HG03135 (cell line): ENCODE results near the gene PAPOLB.
A peak's percentile ranks its signal among the peaks of the same experiment; 100 is the strongest.
"Not testable (repeated sequence)": the region's sequence is repeated elsewhere in the genome, so short reads cannot be mapped to it uniquely, and the experiment has no call there.

Source experiments
- ATAC-seq: cut with Tn5 transposase; IDR thresholded peaks from one replicate; pipeline ENCODE4 v1.9.1; 2021; ENCODE audit warnings: mild to moderate bottlenecking, moderate library complexity; ENCODE audit not compliant: unreplicated experiment

The PAPOLB gene

DNA sequence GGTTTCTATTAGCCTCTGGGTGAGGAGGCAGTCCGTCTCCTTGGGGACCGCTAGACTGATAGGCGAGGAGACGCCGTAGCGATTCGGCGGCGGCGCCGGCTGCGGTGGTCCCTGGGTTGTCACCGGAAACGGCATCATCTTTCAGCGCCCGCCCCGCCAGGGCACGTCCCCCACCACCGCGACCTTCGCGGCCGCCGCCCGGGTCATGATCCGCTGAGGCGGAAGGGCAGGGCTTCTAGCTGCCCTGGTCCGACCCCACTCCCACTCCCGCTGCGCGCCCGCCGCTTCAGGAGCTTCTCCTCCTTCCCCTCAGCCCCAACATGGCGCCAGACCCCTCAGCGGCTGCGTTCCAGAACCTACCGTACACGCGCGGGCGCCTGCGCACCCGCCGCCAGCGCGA, at the start of gene PAPOLB:
PAPOLB (minus strand) TSS at position 358 of the 400 bp plus-strand sequence; CDS start at position 138, 220 bp downstream.
- no peak for ATAC-seq

DNA sequence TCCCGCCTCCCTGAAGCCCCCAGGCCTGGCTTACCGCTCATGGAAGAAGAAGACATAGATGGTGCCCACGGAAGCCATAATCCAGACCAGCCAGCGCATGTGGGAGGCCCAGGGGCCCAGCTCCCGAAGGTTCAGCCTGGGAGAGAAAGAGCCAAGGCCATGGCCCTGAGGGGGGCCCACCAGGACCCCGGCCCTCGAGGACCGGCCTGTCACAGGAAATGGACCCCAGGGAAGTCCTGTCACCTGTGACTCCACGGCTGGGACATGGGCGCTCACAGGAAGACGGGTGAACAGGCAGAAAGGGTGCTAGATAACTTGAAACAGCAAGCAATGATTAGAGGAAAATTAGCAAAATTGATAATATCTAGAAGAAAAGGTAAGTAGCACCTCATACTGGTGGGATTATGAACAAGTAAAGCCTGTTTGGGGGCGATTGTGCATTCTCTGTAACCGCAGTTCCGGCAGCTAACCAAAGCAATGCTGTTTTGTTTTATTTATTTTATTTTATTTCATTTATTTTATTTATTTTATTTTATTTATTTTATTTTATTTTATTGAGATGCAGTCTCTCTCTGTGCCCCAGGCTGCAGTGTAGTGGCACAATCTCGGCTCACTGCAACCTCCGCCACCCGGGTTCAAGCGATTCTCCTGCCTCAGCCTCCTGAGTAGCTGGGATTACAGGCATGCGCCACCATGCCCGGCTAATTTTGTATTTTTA, 49.4 kb upstream of the PAPOLB start:
- no peak for ATAC-seq

DNA sequence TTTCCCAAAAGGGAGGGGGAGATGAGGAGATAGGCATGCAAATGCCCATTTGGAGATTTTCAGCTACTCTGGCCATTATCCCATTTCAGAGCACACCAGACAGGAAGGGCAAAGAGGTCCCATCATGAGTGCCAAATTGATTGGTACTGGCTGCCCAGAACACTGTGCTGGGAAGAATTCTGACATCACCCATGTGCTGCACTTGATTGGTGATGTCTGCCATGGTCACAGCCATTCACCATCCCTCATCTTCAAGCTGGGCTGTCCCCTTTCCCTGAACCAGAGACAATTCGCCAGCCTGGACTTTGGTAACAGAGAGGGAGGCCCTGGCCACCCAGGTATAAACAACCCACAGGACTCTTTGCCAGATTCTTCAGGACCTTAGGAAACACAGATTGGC, 44.9 kb upstream of the PAPOLB start:
- no peak for ATAC-seq

DNA sequence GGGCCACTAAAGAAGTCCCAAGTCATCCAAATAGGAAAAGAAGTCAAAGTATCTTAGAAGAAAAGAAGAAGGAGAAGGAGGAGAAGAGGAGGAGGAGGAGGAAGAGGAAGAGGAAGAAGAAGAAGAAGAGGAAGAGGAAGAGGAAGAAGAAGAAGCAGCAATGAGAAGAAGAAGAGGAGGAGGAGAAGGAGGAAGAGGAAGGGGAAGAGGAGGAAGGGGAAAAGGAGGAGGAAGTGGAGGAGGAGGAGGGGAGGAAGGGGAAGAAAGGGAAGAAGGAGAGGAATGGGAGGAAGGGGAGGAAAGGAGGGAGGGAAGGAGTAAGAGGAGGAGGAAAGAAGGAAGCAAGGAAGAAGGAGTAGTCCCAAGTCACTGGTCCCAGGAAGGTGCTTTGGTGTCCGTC, 43.3 kb upstream of the PAPOLB start:
- ATAC-seq, result no peak

DNA sequence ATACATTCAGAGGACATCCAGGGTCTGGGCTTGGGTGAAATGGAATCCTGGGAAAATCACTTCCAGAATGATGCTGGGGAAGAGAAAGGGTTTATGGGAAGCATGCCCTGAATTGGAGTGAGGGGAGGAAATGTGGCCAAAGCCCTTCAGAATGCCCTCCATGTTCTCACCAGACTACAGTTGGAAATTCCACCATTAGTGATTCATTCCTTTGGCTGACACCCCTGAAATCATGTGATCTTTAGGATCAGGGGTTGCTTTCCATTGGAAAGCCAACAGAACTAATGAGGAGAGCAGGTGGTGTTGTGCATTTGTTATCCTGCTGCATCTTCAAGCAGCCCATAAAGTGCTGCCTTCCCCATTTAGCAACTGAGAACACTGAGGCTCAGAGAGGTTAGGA, 42.5 kb upstream of the PAPOLB start:
- no peak for ATAC-seq

DNA sequence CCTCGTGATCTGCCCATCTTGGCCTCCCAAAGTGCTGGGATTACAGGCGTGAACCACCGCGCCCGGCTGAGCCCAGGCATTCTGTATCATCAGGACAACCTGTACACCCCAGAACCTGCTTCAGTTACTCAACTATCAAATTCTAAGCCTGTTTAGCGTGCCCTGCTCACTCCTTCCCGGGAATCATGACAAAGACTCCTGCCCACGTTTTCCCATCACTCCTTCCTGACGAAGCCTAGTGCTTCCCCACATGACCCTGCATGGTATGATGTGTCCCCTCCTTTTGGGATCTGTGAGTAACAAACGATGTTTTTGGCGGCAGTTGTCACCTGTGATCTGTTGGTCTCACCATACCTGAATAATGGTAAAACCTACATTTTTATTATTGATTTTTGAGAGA, 33.9 kb upstream of the PAPOLB start:
- ATAC-seq, result no peak

DNA sequence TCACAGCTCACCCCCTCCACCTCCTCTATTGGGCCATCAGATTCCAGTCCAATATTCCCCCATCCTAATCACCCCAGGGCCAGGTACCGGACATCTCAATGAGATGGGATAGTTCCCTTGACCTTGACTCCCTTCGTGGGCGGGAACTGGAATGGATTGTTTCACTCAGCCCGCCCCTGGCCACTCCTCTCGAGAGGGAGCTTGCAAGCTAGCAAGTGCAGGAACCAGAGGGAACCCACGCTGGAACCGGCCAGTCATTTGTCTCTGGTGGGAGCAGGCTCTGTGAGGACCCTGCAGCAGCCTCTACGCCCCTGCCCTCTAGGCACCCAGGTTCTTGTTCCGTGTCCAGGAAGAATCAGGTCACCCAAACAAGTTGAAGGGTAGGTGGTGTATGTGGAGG, 32.7 kb upstream of the PAPOLB start:
- no peak for ATAC-seq

DNA sequence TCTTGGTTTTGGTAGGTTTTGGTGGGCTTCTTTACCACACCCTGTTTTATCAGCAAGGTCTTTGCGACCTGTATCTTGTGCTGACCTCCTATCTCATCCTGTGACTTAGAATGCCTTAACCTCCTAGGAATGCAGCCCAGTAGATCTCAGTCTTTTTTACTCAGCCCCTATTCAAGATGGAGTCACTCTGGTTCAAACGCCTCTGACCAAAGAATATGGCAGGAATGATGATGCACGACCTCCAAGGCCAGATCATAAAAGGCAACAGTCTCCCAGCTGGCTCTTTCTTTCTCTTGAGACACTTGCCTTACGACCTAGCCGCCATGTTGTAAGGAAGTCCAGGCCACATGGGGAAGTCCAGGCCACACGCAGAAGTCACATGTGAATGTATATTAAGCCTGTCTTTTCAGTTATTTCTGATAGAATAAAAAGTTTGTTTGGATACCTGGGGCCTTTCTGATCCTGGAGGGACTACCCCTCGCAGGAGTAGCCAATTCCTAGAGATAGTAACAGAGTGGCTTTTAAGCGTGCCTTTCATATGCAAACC, 32.2 kb upstream of the PAPOLB start:
- no peak for ATAC-seq

DNA sequence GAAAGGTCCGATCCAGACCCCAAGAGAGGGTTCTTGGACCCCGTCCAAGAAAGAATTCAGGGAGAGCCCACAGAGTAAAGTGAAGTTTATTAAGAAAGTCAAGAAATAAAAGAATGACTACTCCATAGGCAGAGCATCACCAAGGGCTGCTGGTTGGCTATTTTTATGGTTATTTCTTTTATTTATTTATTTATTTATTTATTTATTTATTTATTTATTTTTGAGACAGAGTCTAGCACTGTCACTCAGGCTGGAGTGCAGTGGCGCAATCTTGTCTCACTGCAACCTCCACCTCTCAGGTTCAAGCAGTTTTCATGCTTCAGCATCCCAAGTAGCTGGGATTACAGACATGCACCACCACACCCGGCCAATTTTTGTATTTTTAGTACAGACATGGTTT, 31.4 kb upstream of the PAPOLB start:
- ATAC-seq, result not testable (repeated sequence)

DNA sequence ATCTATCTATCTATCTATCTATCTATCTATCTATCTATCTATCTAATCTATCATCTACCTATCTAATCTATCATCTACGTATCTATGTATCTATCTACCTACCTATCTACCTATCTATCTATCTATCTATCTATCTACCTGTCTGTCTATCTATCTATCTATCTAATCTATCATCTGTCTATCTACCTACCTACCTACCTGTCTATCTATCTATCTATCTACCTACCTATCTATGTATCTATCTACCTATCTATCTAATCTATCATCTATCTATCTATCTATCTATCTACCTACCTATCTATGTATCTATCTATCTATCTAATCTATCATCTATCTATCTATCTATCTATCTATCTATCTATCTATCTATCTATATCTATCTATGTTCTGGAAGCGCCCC, 29.7 kb upstream of the PAPOLB start:
- ATAC-seq, result not testable (repeated sequence)

DNA sequence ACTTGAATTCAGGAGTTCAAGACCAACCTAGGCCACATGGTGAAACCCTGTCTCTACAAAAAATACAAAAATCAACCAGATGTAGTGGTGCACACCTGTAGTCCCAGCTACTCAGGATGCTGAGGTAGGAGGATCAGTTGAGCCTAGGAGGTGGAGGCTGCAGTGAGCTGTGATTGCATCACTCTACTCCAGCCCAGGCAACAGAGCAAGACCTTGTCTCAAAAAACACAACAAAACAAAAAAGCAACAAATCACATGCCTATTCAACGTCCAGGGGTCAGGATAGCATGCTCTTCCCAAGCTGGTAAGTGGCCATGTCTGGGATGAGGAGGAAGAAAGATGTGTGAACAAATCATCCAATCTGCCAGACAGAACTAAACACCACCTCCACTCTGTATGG, 27.9 kb upstream of the PAPOLB start:
- no peak for ATAC-seq

DNA sequence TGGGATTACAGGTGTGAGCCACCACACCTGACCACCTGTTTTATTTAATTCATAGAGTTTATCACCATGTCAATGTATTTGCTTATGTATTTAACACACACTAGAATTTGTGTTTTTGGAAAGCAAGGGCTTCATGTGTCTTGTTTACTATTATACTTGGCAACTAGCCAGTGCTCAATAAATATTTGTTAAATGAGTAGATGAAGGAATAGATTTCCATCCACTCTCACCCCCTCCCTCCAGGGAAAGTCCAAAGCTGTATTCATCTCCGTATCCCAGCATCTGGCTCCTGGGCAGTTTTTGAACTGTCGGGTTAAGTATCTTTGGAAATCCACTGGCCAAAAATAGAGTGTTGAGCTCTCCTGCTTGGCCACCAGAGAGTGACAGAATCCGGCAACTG, 26.3 kb upstream of the PAPOLB start:
- ATAC-seq, result no peak

DNA sequence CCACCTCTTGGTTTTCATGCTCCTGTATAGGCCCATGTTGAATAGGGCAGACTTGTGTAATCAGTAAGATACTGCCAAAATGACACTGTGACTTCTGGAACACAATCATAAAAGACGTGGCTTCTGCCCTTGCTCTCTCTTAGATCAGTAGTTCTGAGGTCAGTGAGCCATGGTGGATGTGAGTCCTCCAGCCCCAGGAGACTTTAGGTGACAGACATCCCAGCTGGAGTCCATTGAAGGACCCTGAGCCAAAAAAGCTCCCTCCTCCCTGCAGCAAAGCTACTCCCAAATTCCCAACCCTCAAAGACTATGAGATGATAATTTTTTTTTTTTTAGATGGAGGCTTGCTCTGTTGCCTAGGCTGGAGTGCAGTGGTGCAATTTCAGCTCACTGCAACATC, 24.8 kb upstream of the PAPOLB start:
- no peak for ATAC-seq

DNA sequence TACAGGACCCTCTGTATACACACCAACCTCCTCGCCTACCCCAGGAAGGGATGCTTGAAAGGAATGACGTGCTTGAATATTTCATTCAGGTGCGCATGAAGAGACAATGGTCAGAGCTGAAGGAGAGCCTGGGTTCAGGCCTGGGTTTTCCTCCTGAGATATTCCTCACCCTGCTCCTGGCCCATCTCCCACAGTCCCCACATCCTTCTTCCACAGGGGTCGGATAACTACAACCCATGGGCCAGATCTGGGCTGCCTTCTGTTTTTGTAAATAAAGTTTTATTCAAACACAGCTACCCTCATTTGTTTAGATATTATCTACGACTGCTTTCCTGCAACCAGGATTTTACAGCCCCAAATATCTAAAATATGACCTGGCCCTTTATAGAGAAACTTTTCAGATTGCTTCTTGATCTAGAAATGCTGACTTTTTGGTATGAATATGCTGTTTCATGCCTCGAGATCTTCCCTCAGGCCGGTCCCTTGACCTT, 23.5 kb upstream of the PAPOLB start:
- ATAC-seq, result no peak

DNA sequence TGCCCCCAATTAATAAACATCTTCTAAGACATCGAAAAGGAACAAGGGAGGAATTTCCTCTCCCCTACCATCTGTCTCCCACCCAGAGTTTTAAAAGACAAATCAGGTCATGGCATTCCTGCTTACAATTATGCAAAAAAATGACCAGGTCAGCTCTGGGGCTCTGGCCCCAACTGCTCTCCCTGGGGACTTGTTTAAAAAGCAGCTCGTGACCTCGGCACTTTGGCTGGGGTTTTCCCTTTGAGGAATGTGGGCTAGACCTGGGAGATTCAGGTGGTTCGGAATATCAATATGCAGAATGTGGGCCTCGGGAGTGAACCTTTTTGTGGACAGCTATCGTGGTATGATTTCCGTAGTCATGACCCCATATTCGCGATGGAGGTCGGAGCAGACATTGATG, 22.3 kb upstream of the PAPOLB start:
- no peak for ATAC-seq

DNA sequence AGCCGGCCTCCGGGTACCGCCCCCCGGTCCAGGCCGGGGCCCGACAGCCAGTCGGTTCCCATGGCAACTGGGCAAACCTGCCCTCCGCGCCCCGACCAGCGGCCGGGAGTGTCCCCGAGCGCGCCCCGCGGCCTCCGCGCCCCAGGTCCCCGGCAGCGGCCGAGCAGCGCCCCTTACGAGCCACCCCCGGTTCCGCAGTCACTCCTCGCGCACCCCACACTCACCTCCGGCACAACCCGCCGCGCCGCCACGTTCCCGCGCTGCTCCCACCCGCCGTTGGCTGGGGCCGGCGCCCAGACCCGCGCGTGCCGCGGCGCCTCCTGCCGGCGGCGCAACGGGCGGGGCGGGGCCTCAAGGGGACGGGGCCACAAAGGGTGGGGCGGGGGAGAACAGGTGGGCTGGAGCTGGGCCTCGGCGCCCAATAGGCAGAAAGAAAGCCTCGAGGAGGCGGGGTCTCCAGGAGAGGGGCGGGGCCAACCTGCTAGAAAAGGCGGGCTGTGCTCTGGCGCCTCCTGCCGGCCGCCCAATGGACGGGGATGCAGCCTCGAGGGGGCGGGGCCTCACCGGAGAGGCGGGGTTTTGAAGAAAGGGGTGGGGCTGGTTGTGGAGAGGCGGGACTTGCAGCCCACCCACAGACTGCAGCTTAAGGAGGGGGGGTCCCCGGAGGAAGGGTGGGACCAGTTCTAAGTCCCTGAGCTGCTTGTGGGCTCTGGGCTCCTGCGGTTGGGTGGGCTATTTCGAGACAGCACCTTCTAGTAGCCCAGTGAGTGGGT, 21.7 kb upstream of the PAPOLB start, which contains the start of gene RADIL:
RADIL (minus strand) TSS at position 345 of the 773 bp plus-strand sequence. CDS start 5,577 bp downstream, outside the sequence.
- ATAC-seq, result peak; percentile 79

DNA sequence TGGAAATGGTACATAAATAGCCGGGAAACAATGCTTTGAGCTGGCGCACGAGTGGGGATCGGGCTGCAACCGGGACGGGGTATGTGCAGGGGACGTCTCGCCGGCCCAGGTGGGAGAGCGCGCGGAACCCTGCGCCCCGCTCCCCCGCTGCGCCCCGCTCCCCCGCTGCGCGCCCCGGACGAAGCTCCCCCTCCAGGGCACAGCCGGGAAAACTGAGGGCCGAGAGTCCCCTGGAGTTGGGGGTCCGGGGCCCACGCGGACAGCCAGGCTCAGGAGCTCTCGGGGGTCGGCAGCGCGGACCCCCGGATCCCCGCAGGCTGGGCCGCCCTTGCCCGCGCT, 21.2 kb upstream of the PAPOLB start:
- no peak for ATAC-seq

DNA sequence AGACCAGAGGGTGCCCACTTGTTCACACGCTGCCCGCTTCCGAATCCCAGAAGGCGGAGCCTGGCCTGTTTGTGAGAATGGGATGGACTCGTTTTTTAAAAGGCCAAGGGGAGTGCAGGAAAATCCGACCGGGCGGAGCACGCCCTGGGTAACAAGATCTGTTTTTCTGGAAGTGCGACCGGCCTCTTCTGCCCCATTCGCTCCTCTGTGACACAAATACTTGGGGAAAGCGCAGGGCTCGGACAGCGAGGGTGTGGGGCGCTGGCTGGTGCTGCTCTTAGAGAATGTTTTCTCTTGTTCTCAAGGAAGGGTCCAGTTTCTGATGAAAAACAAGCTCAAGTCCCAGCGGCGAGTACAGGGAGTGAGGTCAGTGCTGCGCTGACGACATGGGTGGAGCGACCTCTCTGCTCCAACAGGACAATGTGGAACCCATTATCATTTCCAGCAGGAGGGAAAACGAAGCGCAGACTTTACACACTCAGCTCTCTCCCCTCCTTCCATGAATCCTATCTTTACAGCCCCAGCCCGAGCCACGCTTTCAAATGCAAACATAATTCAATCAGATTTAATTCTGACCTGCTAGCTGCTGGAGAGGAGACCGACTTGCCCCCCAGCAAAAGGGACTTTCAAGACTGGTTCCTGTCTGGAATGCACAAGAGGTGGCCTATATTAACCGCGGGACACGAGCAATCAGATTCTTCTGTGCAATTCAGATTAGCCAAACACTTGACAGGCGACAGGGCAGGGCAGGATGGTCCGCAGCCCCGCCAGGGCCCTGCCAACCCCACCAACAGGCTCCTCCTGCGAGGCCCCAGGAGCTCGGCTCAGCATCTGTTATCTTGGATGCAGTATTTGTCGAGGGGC, 20.6 kb upstream of the PAPOLB start:
- ATAC-seq, result no peak

DNA sequence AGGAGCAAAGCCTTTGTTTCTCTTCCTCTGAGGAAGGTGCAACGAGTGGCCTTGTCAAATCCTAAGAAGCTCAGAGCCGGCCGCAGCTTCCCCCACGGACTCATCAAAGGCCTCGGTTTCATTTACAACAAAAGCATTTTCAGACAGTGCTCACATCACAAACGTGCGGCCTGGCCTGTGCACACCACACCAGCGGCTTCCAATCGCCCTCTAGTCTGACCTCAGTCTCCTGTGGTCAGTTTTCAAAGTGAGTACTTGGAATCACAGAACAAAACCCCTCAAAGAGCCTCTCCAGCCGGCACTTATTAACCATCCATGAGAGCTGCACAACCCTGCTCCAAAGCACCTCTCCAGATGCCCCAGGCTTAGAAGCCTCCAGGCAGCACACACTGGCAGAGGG, 18.4 kb upstream of the PAPOLB start:
- no peak for ATAC-seq

DNA sequence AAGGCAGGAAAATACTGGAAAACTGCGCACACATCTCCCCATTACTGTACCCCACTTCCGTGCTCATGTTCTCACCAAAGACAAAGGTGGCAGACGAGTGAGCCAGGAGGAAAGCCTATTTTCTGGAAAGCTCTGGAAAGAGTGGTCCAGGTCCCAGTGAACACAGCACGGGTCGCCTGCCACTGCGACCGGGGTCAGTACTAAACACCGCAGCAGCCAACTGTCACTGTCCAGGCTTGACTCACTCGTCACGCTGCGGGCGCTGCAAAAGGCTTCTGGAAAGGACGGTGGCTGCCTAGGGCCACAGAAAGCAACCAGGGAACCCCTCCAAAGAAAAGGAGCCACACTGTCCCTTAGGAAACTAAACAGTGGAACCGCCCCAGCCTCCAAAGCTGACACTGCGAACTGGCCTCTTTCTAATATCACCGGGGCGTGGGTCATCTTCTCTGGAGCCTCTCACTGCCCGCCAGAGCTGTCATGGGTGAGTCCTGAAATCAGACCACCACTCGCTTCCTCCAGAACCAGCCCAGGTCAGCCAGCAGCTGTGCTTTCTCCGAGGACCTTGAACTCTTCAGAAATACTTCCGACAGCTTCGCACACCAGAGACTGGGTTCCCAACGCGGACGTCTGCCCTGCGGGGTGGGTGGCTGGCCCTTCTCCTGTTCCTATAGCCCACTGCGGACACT, 17.7 kb upstream of the PAPOLB start:
- ATAC-seq, result no peak
